Small intestine (tissue), 7 donors: ENCODE results near the gene SCN5A. TPM values are rescaled to one million over a fixed set of nuclear protein-coding genes. Genes with fewer than 3 reads are reported as not detected.

Experiments
- DNase-seq, 2 donors: peaks; one replicate each; pipeline versions ENCODE4 v3.0.0 to v3.0.0-alpha.2; 2013
- FAIRE-seq: peaks from 2 replicates; lab custom pipeline; 2012; peaks lifted over from hg19 to GRCh38; lab: Jason Lieb, UNC
- H3K27ac ChIP-seq, 3 donors: one replicate each; pipeline ENCODE4 v1.5.1; 2013; ENCODE audit warnings: low read length in 2 of 3, mild to moderate bottlenecking in 2 of 3, control low read depth in 1 of 3, inconsistent platforms in 1 of 3, low read depth in 1 of 3, moderate library complexity in 1 of 3
- H3K27me3 ChIP-seq, 3 donors: one replicate each; pipeline ENCODE4 v1.6.1; 2013; ENCODE audit warnings: low read length in 3 of 3, inconsistent platforms in 1 of 3; ENCODE audit not compliant: control insufficient read depth in 3 of 3, insufficient read depth in 3 of 3
- H3K36me3 ChIP-seq, 3 donors: one replicate each; pipeline ENCODE4 v1.6.1; 2013; ENCODE audit warnings: low read length in 3 of 3, inconsistent platforms in 1 of 3, low read depth in 1 of 3, mild to moderate bottlenecking in 1 of 3, moderate library complexity in 1 of 3; ENCODE audit not compliant: control insufficient read depth in 3 of 3, insufficient read depth in 2 of 3
- H3K4me1 ChIP-seq, 3 donors: one replicate each; pipeline ENCODE4 v1.6.1; 2013; ENCODE audit warnings: low read length in 2 of 3, inconsistent platforms in 1 of 3, low read depth in 1 of 3, mild to moderate bottlenecking in 1 of 3, moderate library complexity in 1 of 3; ENCODE audit not compliant: control insufficient read depth in 3 of 3, insufficient read depth in 2 of 3
- H3K4me3 ChIP-seq, 3 donors: one replicate each; pipeline ENCODE4 v1.5.1; 2013; ENCODE audit warnings: low read length in 3 of 3, control low read depth in 1 of 3, inconsistent platforms in 1 of 3, low read depth in 1 of 3, mild to moderate bottlenecking in 1 of 3, moderate library complexity in 1 of 3
- H3K9me3 ChIP-seq, 2 donors: one replicate each; pipeline ENCODE4 v1.6.1; 2013; ENCODE audit warnings: low read depth in 1 of 2, low read length in 1 of 2; ENCODE audit not compliant: control insufficient read depth in 2 of 2, insufficient read depth in 1 of 2
- WGBS, 3 donors: extraction: QIAGEN DNeasy Blood & Tissue Kit; methylation state at CpG; one replicate each; pipeline ENCODE4 v1.1.7; 2013; 5-methylcytosine and 5-hydroxymethylcytosine counted together
- polyA plus RNA-seq, 4 donors: library from polyadenylated mRNA; stranded (reverse) in 3 of 4; unstranded in 1 of 4; fragments of 200-250 nt in 3 of 4; fragments of 120-200 nt in 1 of 4; gene quantifications; one replicate each; pipeline versions ENCODE4 v1.2.1 to v1.2.3, GENCODE V29; 2013
- donor health status: healthy with polysubstance abuse.
- donor health status: control.
- donor health status: control.
- donor health status: Bipolar disorder and iron deficiency.
- donor health status: healthy.

The SCN5A gene
- polyA plus RNA-seq, 4 donors, result 0.27 to 0.75 (median 0.68) TPM; not detected in 1

DNA sequence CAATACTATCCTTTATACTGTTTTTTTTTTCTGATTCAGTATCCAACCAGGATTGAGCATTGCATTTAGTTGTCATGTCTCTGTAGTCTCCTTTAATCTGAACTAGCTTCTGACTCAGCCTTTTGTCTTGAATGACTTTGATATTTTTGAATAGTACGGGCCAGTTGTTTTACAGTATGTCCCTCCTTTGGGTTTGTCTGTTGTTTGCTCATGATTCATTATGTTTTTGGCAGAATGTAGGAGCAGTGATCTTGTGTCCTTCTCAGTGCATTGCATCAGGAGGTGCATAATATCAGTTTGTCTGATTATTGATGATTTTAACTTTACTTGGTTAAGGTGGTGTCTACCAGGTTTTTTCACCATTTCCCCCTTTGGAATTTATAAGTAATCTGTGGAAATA, 132.8 kb downstream of the SCN5A start:
- Histone ChIP-seq H3K9me3 (no peaks in the 10 kb centered on the region), H3K27me3 (no peaks in the 10 kb centered on the region), H3K4me1 (no peaks in the 10 kb centered on the region), H3K36me3 (peaks cover 0 to 10% (median 2%) of the 10 kb centered on the region in 3 donors), H3K27ac (no peak overlapping the region), H3K4me3 (no peak overlapping the region)
- FAIRE-seq (no peak), DNase-seq (no peak)
- 0 to 77% (median 0%) methylated on average over 1 of the region's 1 CpG for WGBS, 3 donors

DNA sequence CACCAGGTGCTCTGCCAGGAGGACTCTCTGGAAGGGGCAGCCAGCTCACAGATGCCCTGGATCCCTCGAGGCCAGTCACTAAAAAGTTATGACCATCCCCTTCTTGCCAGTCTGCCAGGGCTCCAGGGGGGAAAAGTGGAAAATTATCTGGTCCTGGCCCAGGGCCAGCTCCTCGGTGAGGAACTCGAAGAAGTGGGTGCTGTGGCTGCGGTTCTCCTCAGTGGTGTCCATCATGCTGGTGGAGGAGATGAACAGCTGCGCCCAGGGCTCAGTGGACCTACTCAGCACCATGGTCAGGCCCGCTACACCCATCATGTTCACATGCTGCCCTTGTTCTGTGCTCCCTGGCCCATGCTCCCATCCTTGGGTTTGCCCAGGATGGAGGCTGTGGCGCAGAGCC, 134.1 kb downstream of the SCN5A start:
- Histone ChIP-seq H3K4me3 (no peak overlapping the region), H3K36me3 (peaks cover 0 to 10% (median 2%) of the 10 kb centered on the region in 3 donors), H3K4me1 (no peaks in the 10 kb centered on the region), H3K9me3 (no peaks in the 10 kb centered on the region), H3K27me3 (no peaks in the 10 kb centered on the region), H3K27ac (no peak overlapping the region)
- WGBS, 3 donors, result 93 to 95% (median 94%) methylated on average over 7 of the region's 7 CpGs
- FAIRE-seq, result no peak
- no peak for DNase-seq

DNA sequence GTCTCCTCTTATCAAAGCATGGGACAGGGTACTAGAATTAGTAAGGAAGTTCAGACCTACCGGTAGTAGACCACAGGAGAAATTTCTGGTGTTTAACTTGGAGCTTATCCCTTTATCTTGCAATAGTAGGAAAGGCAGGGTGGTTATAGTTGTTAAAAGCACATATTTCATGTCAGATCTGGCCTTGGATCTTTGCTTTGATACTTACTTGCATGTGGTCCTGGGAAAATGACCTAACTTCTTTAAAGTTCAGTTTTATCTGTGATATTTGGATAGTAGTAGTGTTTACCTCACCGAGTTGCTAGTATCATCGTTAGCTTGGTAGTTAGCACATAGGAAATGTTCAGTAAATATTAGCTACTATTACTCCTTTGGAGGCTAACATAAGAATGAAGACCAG, 137.9 kb downstream of the SCN5A start:
- FAIRE-seq (no peak), DNase-seq (no peak)
- no peaks in the 10 kb centered on the region for H3K27me3 ChIP-seq
- no peak overlapping the region for H3K4me3 ChIP-seq
- no peaks in the 10 kb centered on the region for H3K4me1 ChIP-seq
- 87 to 88% (median 88%) methylated on average over 3 of the region's 3 CpGs for WGBS, 3 donors
- peaks cover 0 to 10% (median 1%) of the 10 kb centered on the region in 3 donors for H3K36me3 ChIP-seq
- no peak overlapping the region for H3K27ac ChIP-seq
- no peaks in the 10 kb centered on the region for H3K9me3 ChIP-seq

DNA sequence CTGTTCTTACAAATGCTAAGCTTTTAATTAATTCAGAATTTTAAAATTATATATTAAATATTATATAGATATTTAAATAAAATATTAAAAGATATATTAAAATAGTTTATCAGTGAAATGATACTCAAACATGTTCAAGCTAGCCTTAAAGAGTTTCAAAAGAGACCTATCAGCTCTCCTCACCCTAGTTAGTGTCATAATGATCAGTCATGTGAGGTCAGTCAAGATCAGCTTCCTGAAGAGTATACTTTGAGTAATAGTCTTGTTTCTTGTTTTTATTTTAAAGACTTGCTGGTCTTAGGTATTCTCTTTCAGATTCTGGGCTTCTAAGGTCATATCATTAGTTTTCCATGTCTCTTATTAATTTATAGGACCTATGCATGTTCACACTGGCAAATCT, 138.9 kb downstream of the SCN5A start:
- FAIRE-seq (no peak), DNase-seq (no peak)
- no peak overlapping the region for H3K4me3 ChIP-seq
- H3K4me1 ChIP-seq, result no peaks in the 10 kb centered on the region
- no peaks in the 10 kb centered on the region for H3K27me3 ChIP-seq
- no peaks in the 10 kb centered on the region for H3K9me3 ChIP-seq
- H3K36me3 ChIP-seq, result peaks cover 0 to 14% (median 1%) of the 10 kb centered on the region in 3 donors
- no peak overlapping the region for H3K27ac ChIP-seq

DNA sequence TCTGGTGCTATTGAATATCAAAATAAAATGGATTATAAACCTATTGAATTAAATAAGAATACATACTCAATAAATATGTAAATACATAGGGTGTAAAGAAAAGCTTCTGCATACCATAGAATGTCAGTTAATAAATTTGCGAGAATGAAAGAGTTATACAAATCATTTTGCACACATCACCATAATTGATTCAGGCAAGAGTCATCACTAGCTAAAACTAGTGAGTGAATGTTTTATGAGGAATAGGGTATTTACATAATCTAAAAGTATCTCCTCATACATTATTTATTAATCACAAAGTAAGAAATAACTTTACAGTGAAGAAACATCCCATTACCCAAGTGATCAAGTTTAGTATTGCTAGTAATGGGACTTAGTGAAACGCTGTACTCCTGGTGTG, 139.8 kb downstream of the SCN5A start:
- Histone ChIP-seq H3K36me3 (peaks cover 0 to 11% (median 2%) of the 10 kb centered on the region in 3 donors), H3K27me3 (no peaks in the 10 kb centered on the region), H3K4me3 (no peak overlapping the region), H3K9me3 (no peaks in the 10 kb centered on the region), H3K27ac (no peak overlapping the region), H3K4me1 (no peaks in the 10 kb centered on the region)
- no peak for DNase-seq
- no peak for FAIRE-seq
- 92 to 97% (median 94%) methylated on average over 2 of the region's 2 CpGs for WGBS, 3 donors

DNA sequence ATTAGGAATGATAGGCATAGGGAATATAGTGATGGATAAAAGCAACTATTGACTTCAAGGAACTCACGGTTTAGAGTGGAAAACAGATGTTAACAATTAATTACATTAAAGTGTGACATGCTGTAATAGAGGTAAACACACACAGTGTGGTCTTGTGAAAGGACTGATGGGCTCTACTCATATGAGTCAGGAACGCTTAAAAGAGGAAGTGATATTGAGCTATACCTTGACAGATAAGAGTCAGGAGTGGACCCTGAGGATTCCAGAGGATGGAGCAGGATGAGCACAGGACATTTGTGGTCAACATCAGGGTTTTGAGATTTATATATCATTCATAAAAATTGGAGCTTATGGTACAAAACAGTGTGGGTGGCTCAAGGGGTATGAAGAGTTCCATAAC, 142.4 kb downstream of the SCN5A start:
- Histone ChIP-seq H3K27me3 (no peaks in the 10 kb centered on the region), H3K4me3 (no peak overlapping the region), H3K36me3 (peaks cover 0 to 7% (median 7%) of the 10 kb centered on the region in 3 donors), H3K9me3 (no peaks in the 10 kb centered on the region), H3K27ac (no peak overlapping the region), H3K4me1 (no peaks in the 10 kb centered on the region)
- WGBS, 3 donors, result 78 to 94% (median 87%) methylated on average over 2 of the region's 2 CpGs
- no peak for DNase-seq
- FAIRE-seq, result no peak

DNA sequence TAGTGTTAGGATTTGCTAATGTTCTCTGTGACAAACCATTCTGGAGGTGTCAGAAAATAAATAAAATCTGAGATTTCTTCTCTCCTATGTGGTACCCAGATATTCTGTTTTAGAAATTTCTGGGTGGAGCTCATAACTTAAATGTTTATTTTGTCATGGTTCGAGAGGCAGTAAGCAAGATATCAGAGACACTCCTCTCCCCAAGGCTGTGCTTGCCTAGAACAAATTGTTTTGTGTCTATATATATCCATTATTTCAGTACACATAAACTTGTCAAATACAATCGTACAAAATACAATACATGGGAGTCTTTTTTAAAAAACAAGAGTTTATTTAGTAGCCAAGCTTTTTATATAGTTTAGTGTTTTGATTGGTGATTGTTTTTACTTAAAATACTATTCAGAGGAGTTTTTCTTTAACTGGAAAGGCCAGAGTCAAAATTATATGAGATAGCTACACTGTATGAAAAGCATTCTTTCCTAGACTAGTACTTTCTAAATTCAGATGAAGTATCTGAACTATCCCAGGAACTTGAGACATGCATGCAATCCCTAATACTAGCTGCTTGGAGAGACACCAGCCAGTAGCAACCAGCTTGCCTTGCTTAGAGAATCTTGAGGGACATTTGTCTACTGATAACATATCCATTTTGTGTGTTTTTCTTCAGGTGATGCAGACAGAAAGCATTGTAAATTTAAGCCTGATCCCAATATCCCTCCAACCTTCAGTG, 148.6 kb downstream of the SCN5A start:
- WGBS, 3 donors, result 74 to 91% (median 90%) methylated on average over 2 of the region's 2 CpGs
- no peaks in the 10 kb centered on the region for H3K9me3 ChIP-seq
- peaks cover 0 to 2% (median 0%) of the 10 kb centered on the region in 3 donors for H3K4me1 ChIP-seq
- H3K36me3 ChIP-seq, result peaks cover 3 to 14% (median 5%) of the 10 kb centered on the region in 3 donors
- FAIRE-seq, result no peak
- no peaks in the 10 kb centered on the region for H3K27me3 ChIP-seq
- no peak for DNase-seq
- no peak overlapping the region for H3K4me3 ChIP-seq
- H3K27ac ChIP-seq, result no peak overlapping the region
